ENCODE data around the gene ZNF385B. TPM values are rescaled to one million over a fixed set of nuclear protein-coding genes. Genes with fewer than 3 reads are reported as not detected.

The ZNF385B gene
- total and polyA plus RNA-seq, 8 donors = 1.8 to 41.4 (median 3.5) TPM; not detected in 1

DNA sequence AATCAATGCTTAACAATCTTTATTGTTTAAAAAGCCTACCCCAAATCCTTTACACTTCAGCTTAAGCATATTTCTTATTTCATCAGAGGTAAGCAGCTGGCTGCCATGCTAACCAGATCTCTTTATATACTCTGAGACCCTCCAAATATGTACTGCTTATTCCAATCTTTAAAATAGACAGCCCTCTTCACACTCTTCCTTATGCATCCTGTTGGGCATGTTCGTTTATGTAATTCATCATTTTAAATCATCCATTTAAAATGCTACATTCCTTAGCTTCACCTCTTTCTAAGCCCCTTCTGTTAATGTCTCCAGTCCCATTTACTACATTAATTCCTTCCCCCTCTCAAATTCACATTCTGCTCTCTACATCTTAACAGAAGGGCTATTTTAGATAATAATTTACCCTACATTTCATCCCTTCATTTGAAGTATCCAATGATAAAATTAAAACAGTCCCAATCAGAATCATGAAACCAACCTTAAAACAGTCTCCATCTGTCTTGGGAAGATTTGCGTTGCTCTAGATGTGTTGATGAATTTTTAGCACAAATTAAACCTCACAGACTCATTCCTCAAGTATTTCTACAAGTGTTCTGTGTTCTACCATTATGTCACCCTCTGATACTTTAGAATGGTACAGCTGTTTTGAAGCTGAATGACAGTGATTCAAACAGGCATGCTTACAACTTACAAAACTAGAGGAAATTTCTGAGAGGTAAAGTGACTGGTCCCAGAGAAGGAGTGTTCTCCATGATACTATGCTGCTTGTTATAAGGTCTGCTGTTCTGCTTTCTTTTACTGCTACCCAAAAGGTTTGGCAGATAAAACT lies 59.1 kb downstream of the ZNF385B start:
- TF ChIP-seq, protein P1, sequence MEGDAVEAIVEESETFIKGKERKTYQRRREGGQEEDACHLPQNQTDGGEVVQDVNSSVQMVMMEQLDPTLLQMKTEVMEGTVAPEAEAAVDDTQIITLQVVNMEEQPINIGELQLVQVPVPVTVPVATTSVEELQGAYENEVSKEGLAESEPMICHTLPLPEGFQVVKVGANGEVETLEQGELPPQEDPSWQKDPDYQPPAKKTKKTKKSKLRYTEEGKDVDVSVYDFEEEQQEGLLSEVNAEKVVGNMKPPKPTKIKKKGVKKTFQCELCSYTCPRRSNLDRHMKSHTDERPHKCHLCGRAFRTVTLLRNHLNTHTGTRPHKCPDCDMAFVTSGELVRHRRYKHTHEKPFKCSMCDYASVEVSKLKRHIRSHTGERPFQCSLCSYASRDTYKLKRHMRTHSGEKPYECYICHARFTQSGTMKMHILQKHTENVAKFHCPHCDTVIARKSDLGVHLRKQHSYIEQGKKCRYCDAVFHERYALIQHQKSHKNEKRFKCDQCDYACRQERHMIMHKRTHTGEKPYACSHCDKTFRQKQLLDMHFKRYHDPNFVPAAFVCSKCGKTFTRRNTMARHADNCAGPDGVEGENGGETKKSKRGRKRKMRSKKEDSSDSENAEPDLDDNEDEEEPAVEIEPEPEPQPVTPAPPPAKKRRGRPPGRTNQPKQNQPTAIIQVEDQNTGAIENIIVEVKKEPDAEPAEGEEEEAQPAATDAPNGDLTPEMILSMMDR (IDR thresholded peaks at IDR 0.05) = no peak
- TF ChIP-seq POLR2AphosphoS5 (IDR thresholded peaks at IDR 0.05) (no peak), POLR2A (IDR thresholded peaks at IDR 0.05) (no peak), EP300 (IDR thresholded peaks at IDR 0.05) (no peak)
- Histone ChIP-seq H3K4me3 (no peak overlapping the region), H3K27ac (no peak overlapping the region), H3K36me3 (no peaks in the 10 kb centered on the region), H3K27me3 (no peaks in the 10 kb centered on the region), H3K4me1 (no peaks in the 10 kb centered on the region), H3K9me3 (no peaks in the 10 kb centered on the region)
- DNase-seq = no peak
- intact Hi-C loops (cut with DNase I; ENCODE audit: low total_unique reads) = no loop called here
- 55 to 69% (median 63%) methylated on average over 2 of the region's 2 CpGs for WGBS, 5 donors

DNA sequence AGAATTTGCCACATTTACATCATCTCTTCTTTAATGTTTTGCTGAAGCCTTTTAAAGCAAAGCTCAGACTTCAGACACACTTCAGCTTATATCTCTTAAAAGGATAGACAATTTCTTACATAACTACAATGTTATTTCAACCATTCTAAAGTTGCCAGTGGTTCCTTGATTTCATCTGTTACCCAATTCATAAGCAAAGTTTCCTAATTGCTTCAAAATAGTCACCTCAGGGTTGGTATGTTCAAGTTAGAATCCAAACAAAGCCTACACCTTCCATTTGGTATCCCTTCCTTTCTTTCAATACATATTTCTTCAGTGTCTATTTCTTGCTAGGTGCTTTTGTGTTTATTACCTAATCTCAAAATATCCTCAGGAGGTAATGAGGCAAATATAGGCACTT lies 60.6 kb downstream of the ZNF385B start:
- no peak overlapping the region for H3K27ac ChIP-seq
- no peak for TF ChIP-seq POLR2AphosphoS5 (IDR thresholded peaks at IDR 0.05)
- TF ChIP-seq POLR2A (IDR thresholded peaks at IDR 0.05) = no peak
- no peak for TF ChIP-seq EP300 (IDR thresholded peaks at IDR 0.05)
- TF ChIP-seq, protein P1 (IDR thresholded peaks at IDR 0.05) = no peak
- intact Hi-C loops (cut with DNase I; ENCODE audit: low total_unique reads) = no loop called here
- no peaks in the 10 kb centered on the region for H3K36me3 ChIP-seq
- no peaks in the 10 kb centered on the region for H3K27me3 ChIP-seq
- H3K4me1 ChIP-seq = no peaks in the 10 kb centered on the region
- no peak overlapping the region for H3K4me3 ChIP-seq
- no peaks in the 10 kb centered on the region for H3K9me3 ChIP-seq
- DNase-seq = no peak

DNA sequence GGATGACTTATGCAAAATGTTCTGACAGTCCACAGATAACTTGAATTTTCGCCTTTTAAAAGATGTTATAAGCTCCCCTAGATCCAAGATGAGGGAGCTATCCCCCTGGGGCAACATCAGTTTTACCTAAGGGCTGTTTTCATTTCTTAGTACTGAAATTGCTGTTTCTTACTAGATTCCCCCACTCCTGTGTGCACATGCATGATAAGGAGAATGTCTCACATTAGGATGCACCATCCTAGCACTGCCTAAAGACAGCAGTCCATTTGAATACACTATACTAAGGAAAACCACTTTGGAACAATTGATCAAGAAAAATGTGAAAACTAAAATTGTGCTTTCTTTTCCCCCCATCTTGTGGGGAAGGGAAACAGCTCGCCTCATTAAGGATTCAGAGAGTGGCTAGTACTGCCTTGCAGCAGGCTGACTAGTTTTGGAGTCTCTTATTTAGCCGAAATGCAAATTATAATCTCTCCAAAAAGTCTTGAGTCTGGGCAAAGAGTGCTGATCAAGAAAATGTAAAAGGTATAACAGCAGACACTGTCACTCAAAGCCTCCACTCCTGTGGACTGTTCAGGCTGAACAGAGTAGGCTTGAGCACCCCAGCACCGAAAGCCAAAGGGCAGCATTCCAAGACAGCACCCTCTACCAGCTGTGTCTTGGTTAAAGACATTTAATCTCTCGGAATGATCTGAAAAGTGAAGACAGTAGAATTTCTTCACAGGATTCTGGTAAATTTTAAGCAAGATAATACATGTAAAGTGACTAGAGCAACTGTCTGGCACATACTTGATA lies 65.0 kb downstream of the ZNF385B start:
- no peak for DNase-seq
- Histone ChIP-seq H3K36me3 (no peaks in the 10 kb centered on the region), H3K9me3 (no peaks in the 10 kb centered on the region), H3K27me3 (no peaks in the 10 kb centered on the region), H3K27ac (no peak overlapping the region), H3K4me3 (no peak overlapping the region), H3K4me1 (no peaks in the 10 kb centered on the region)
- no peak for TF ChIP-seq EP300 (IDR thresholded peaks at IDR 0.05)
- TF ChIP-seq, protein P1 (IDR thresholded peaks at IDR 0.05) = no peak
- no peak for TF ChIP-seq POLR2AphosphoS5 (IDR thresholded peaks at IDR 0.05)
- no peak for TF ChIP-seq POLR2A (IDR thresholded peaks at IDR 0.05)
- 74 to 80% (median 75%) methylated on average over 5 of the region's 5 CpGs for WGBS, 5 donors
- intact Hi-C loops (cut with DNase I; ENCODE audit: low total_unique reads) = no loop called here

DNA sequence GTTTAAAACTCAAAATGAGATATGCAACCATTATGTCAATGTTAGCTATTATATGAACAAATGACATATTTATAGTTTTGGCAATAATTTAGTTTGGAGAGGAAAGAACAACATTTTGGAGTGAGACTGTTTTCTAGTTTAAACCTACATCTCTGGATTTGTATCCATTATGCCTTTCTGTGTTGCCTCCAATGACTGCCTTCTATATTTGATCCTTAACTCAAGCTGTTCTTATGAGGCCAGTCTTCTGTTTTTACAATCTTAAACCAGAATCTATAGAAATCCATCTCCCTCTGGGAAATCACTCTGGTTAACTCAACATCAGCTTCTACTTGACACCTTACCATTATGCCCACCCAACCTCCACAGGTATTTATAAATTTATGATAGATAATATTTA lies 67.5 kb downstream of the ZNF385B start:
- H3K27me3 ChIP-seq = no peaks in the 10 kb centered on the region

More for the DNA sequence above, 67.5 kb downstream of the ZNF385B start:
- no peak for DNase-seq
- TF ChIP-seq, protein P1 (IDR thresholded peaks at IDR 0.05) = no peak
- TF ChIP-seq POLR2A (IDR thresholded peaks at IDR 0.05) (no peak), POLR2AphosphoS5 (IDR thresholded peaks at IDR 0.05) (no peak), EP300 (IDR thresholded peaks at IDR 0.05) (no peak)
- Histone ChIP-seq H3K27ac (no peak overlapping the region), H3K4me1 (no peaks in the 10 kb centered on the region), H3K9me3 (no peaks in the 10 kb centered on the region), H3K36me3 (no peaks in the 10 kb centered on the region), H3K4me3 (no peak overlapping the region)
- intact Hi-C loops (cut with DNase I; ENCODE audit: low total_unique reads) = no loop called here

Data from stomach (tissue), 9 donors.